ENCODE results near the gene AMACR.

The AMACR gene

GRCh38 chr5:33995865-33996264 is 12.0 kb downstream of the AMACR start:
- ATAC-seq (replicated peaks; ENCODE audit: extremely low read depth, poor library complexity, severe bottlenecking) = no peak
- Mint-ChIP-seq H3K4me3 (no peak overlapping the region), H3K4me1 (peaks cover 5% of the 10 kb centered on the region), H3K27ac (ENCODE audit: low read depth) (no peak overlapping the region), H3K36me3 (ENCODE audit: insufficient read depth) (peaks cover 10% of the 10 kb centered on the region), H3K9me3 (no peaks in the 10 kb centered on the region), H3K27me3 (no peaks in the 10 kb centered on the region)
- no peak for DNase-seq (ENCODE audit: low spot score in 2 of 2)

GRCh38 chr5:33994845-33995244 is 13.0 kb downstream of the AMACR start:
- no peak for ATAC-seq (replicated peaks; ENCODE audit: extremely low read depth, poor library complexity, severe bottlenecking)
- Mint-ChIP-seq H3K9me3 (no peaks in the 10 kb centered on the region), H3K27me3 (no peaks in the 10 kb centered on the region), H3K27ac (ENCODE audit: low read depth) (no peak overlapping the region), H3K4me3 (no peak overlapping the region), H3K4me1 (peaks cover 5% of the 10 kb centered on the region), H3K36me3 (ENCODE audit: insufficient read depth) (peaks cover 10% of the 10 kb centered on the region)
- DNase-seq (ENCODE audit: low spot score in 2 of 2) = no peak

GRCh38 chr5:33992864-33993263 is 15.0 kb downstream of the AMACR start:
- peaks cover 17% of the 10 kb centered on the region for H3K36me3 Mint-ChIP-seq (ENCODE audit: insufficient read depth)
- DNase-seq (ENCODE audit: low spot score in 2 of 2) (no peak), ATAC-seq (replicated peaks; ENCODE audit: extremely low read depth, poor library complexity, severe bottlenecking) (no peak)
- no peaks in the 10 kb centered on the region for H3K9me3 Mint-ChIP-seq
- no peak overlapping the region for H3K4me3 Mint-ChIP-seq
- H3K4me1 Mint-ChIP-seq = peaks cover 5% of the 10 kb centered on the region
- H3K27me3 Mint-ChIP-seq = no peaks in the 10 kb centered on the region
- H3K27ac Mint-ChIP-seq (ENCODE audit: low read depth) = no peak overlapping the region

- Mint-ChIP-seq H3K36me3 (ENCODE audit: insufficient read depth) (peaks cover 8% of the 10 kb centered on the region), H3K4me1 (no peaks in the 10 kb centered on the region), H3K4me3 (no peak overlapping the region), H3K9me3 (no peaks in the 10 kb centered on the region), H3K27ac (ENCODE audit: low read depth) (no peak overlapping the region), H3K27me3 (no peaks in the 10 kb centered on the region)
- ATAC-seq (replicated peaks; ENCODE audit: extremely low read depth, poor library complexity, severe bottlenecking) (no peak), DNase-seq (ENCODE audit: low spot score in 2 of 2) (no peak)
Observed at GRCh38 chr5:33985447-33985846, 22.4 kb downstream of the AMACR start.

GRCh38 chr5:33984671-33985124 is 23.2 kb downstream of the AMACR start, which contains the start of gene SLC45A2:
Gene SLC45A2, minus strand, starts transcription at chr5:33984693. Its CDS starts 110 bp downstream, at chr5:33984583.
- H3K27ac Mint-ChIP-seq (ENCODE audit: low read depth) = no peak within 1 kb of the TSS
- no peak for DNase-seq (ENCODE audit: low spot score in 2 of 2)

GRCh38 chr5:33984178-33984577 is 23.7 kb downstream of the AMACR start:
- no peaks in the 10 kb centered on the region for H3K9me3 Mint-ChIP-seq
- peaks cover 8% of the 10 kb centered on the region for H3K36me3 Mint-ChIP-seq (ENCODE audit: insufficient read depth)
- no peak overlapping the region for H3K4me3 Mint-ChIP-seq
- DNase-seq (ENCODE audit: low spot score in 2 of 2) = no peak
- no peak for ATAC-seq (replicated peaks; ENCODE audit: extremely low read depth, poor library complexity, severe bottlenecking)
- no peaks in the 10 kb centered on the region for H3K27me3 Mint-ChIP-seq
- no peaks in the 10 kb centered on the region for H3K4me1 Mint-ChIP-seq
- H3K27ac Mint-ChIP-seq (ENCODE audit: low read depth) = no peak overlapping the region

More at GRCh38 chr5:33984671-33985124, 23.2 kb downstream of the AMACR start, which contains the start of gene SLC45A2:
- Mint-ChIP-seq H3K4me1 (no peaks in the 10 kb centered on the region), H3K36me3 (ENCODE audit: insufficient read depth) (peaks cover 8% of the 10 kb centered on the region), H3K4me3 (no peak within 1 kb of the TSS), H3K27me3 (no peaks in the 10 kb centered on the region), H3K9me3 (no peaks in the 10 kb centered on the region)
- no peak for ATAC-seq (replicated peaks; ENCODE audit: extremely low read depth, poor library complexity, severe bottlenecking)

- Mint-ChIP-seq H3K9me3 (no peaks in the 10 kb centered on the region), H3K27me3 (peaks cover 1% of the 10 kb centered on the region), H3K36me3 (ENCODE audit: insufficient read depth) (no peaks in the 10 kb centered on the region), H3K4me1 (no peaks in the 10 kb centered on the region), H3K27ac (ENCODE audit: low read depth) (no peak overlapping the region), H3K4me3 (no peak overlapping the region)
- no peak for DNase-seq (ENCODE audit: low spot score in 2 of 2)
- ATAC-seq (replicated peaks; ENCODE audit: extremely low read depth, poor library complexity, severe bottlenecking) = no peak
Observed at GRCh38 chr5:33981408-33982162, 26.3 kb downstream of the AMACR start.

- Mint-ChIP-seq H3K27me3 (peaks cover 14% of the 10 kb centered on the region), H3K36me3 (ENCODE audit: insufficient read depth) (no peaks in the 10 kb centered on the region), H3K27ac (ENCODE audit: low read depth) (no peak overlapping the region), H3K4me1 (no peaks in the 10 kb centered on the region), H3K9me3 (no peaks in the 10 kb centered on the region), H3K4me3 (no peak overlapping the region)
- ATAC-seq (replicated peaks; ENCODE audit: extremely low read depth, poor library complexity, severe bottlenecking) (no peak), DNase-seq (ENCODE audit: low spot score in 2 of 2) (no peak)
Observed at GRCh38 chr5:33980030-33980429, 27.8 kb downstream of the AMACR start.

GRCh38 chr5:33978306-33978705 is 29.5 kb downstream of the AMACR start:
- no peaks in the 10 kb centered on the region for H3K4me1 Mint-ChIP-seq
- no peak overlapping the region for H3K4me3 Mint-ChIP-seq
- H3K36me3 Mint-ChIP-seq (ENCODE audit: insufficient read depth) = no peaks in the 10 kb centered on the region
- H3K27me3 Mint-ChIP-seq = peaks cover 28% of the 10 kb centered on the region
- no peaks in the 10 kb centered on the region for H3K9me3 Mint-ChIP-seq
- H3K27ac Mint-ChIP-seq (ENCODE audit: low read depth) = no peak overlapping the region
- ATAC-seq (replicated peaks; ENCODE audit: extremely low read depth, poor library complexity, severe bottlenecking) = no peak
- no peak for DNase-seq (ENCODE audit: low spot score in 2 of 2)

- ATAC-seq (replicated peaks; ENCODE audit: extremely low read depth, poor library complexity, severe bottlenecking) (no peak), DNase-seq (ENCODE audit: low spot score in 2 of 2) (no peak)
- peaks cover 38% of the 10 kb centered on the region for H3K27me3 Mint-ChIP-seq
- H3K4me3 Mint-ChIP-seq = no peak overlapping the region
- H3K9me3 Mint-ChIP-seq = no peaks in the 10 kb centered on the region
- H3K36me3 Mint-ChIP-seq (ENCODE audit: insufficient read depth) = no peaks in the 10 kb centered on the region
- no peak overlapping the region for H3K27ac Mint-ChIP-seq (ENCODE audit: low read depth)
- H3K4me1 Mint-ChIP-seq = no peaks in the 10 kb centered on the region
Observed at GRCh38 chr5:33976307-33976706, 31.5 kb downstream of the AMACR start.

- H3K4me3 Mint-ChIP-seq = no peak overlapping the region
- H3K9me3 Mint-ChIP-seq = no peaks in the 10 kb centered on the region
- H3K27me3 Mint-ChIP-seq = peaks cover 38% of the 10 kb centered on the region
- DNase-seq (ENCODE audit: low spot score in 2 of 2) (no peak), ATAC-seq (replicated peaks; ENCODE audit: extremely low read depth, poor library complexity, severe bottlenecking) (no peak)
- no peak overlapping the region for H3K27ac Mint-ChIP-seq (ENCODE audit: low read depth)
- H3K36me3 Mint-ChIP-seq (ENCODE audit: insufficient read depth) = no peaks in the 10 kb centered on the region
- no peaks in the 10 kb centered on the region for H3K4me1 Mint-ChIP-seq
Observed at GRCh38 chr5:33975852-33976251, 32.0 kb downstream of the AMACR start.

GRCh38 chr5:33973271-33973670 is 34.6 kb downstream of the AMACR start:
- Mint-ChIP-seq H3K36me3 (ENCODE audit: insufficient read depth) (no peaks in the 10 kb centered on the region), H3K27ac (ENCODE audit: low read depth) (no peak overlapping the region), H3K4me3 (no peak overlapping the region), H3K27me3 (peaks cover 38% of the 10 kb centered on the region), H3K4me1 (no peaks in the 10 kb centered on the region), H3K9me3 (no peaks in the 10 kb centered on the region)
- DNase-seq (ENCODE audit: low spot score in 2 of 2) (no peak), ATAC-seq (replicated peaks; ENCODE audit: extremely low read depth, poor library complexity, severe bottlenecking) (no peak)

Data from central memory CD8-positive, alpha-beta T cell (primary cell).